ENCODE measurements around the gene TUBB. TPM values are rescaled to one million over a fixed set of nuclear protein-coding genes. Genes with fewer than 3 reads are reported as not detected.
A peak's percentile ranks its signal among the peaks of the same experiment; 100 is the strongest.

TUBB gene
- total and polyA plus RNA-seq, 9 of the 15 experiments (the other 6 are each of a cell fraction or from before 2014, with no cell fraction given): 971 to 2,870 (median 1,478) TPM

DNA sequence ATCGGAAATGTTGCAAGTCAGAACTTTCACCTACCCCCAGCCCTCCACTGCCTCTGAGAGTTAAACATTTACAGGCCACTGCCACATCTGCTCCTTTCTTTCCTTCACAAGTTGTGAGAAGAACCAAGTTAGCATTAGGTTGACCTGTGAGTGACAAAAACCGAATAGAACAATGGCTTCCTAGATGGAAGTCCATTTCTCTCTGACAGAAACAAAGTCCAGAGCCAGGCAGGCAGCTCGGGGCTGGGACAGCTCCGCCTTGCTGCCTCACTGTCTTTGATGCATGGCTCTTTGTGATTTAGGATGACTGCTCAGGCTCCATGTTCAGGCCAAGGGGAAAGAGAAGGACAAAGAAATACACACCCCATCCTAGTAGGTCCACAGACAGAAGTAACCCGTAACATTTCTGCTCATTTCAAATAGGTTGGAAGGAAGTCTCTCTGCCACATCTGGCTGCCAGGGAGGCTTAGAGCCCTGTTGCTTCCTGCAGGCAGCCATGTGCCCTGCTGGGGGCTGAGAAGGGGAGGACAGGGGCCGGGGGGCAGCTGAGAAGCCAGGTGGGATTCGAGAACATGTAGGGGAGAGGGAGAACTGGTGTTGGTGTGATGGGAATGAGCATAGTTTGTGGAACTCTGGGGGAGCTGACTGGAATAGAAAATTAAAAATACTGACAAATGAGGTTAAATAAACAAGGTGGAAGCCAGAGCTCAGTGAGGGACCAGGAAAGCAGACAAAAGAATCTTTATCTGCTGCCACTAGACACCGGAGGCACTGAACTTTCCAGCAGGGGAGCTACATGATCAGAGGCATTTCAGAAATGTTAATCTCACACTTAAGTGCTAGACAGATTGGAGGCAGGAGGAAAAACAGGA, 43.7 kb downstream of the TUBB start (continued):
- peak; percentile 71 for TF ChIP-seq SPI1 (IDR thresholded peaks at IDR 0.05; ENCODE audit: borderline replicate concordance, low read depth, low read length)
- TF ChIP-seq POLR2A (conservative IDR thresholded peaks at IDR 0.05): no peak
- no peak for TF ChIP-seq ZZZ3 (IDR thresholded peaks at IDR 0.05)
- TF ChIP-seq CAMTA2 (CRISPR knock-in tag; conservative IDR thresholded peaks at IDR 0.05): no peak
- TF ChIP-seq XRCC5 (IDR thresholded peaks at IDR 0.05; ENCODE audit: low read depth, low read length): no peak
- TF ChIP-seq YY1 (IDR thresholded peaks at IDR 0.05; ENCODE audit: borderline replicate concordance in 1 of 3, control insufficient read depth in 1 of 3, extremely low read depth in 1 of 3, insufficient read depth in 3 of 3, insufficient read length in 1 of 3, insufficient replicate concordance in 2 of 3, low read depth in 1 of 3, low read length in 2 of 3): peak in 1 of 3 experiments; percentile 28
- TF ChIP-seq RBM15 (IDR thresholded peaks at IDR 0.05; ENCODE audit: insufficient read depth, low read length): no peak
- TF ChIP-seq RFX7 (CRISPR knock-in tag; IDR thresholded peaks at IDR 0.05): no peak
- 0 out of 2 replicates have a peak, but pooled peaks have one; percentile 13 for TF ChIP-seq PKNOX1 (IDR thresholded peaks at IDR 0.05)
- no peak for TF ChIP-seq MYNN (IDR thresholded peaks at IDR 0.05)
- TF ChIP-seq MYNN (CRISPR knock-in tag; IDR thresholded peaks at IDR 0.05): no peak
- TF ChIP-seq FOXJ3 (CRISPR knock-in tag; IDR thresholded peaks at IDR 0.05): no peak
- TF ChIP-seq ATF3 (IDR thresholded peaks at IDR 0.05): no peak
- no peak for TF ChIP-seq ATF3 (CRISPR knock-in tag; conservative IDR thresholded peaks at IDR 0.05)
- no peak for TF ChIP-seq ASH1L (IDR thresholded peaks at IDR 0.05; ENCODE audit: borderline replicate concordance, low read depth, partially characterized antibody)
- no peak for TF ChIP-seq MCM7 (IDR thresholded peaks at IDR 0.05)
- no peak for TF ChIP-seq POLR2B (IDR thresholded peaks at IDR 0.05; ENCODE audit: low read depth, partially characterized antibody)
- TF ChIP-seq PCBP1 (IDR thresholded peaks at IDR 0.05; ENCODE audit: low read depth, low read length, poor library complexity, severe bottlenecking): no peak
- TF ChIP-seq HOXB6 (CRISPR knock-in tag; IDR thresholded peaks at IDR 0.05; ENCODE audit: borderline replicate concordance): no peak
- TF ChIP-seq HMG20B (CRISPR knock-in tag; IDR thresholded peaks at IDR 0.05): no peak

Measured in K562 (cell line).